GM19397 (cell line): Measurements from ENCODE around the gene TMPRSS12.
"Not testable (repeated sequence)": the region's sequence is repeated elsewhere in the genome, so short reads cannot be mapped to it uniquely, and the experiment has no call there.

Experiments
- ATAC-seq: cut with Tn5 transposase; IDR thresholded peaks from one replicate; pipeline ENCODE4 v1.9.1; 2021; ENCODE audit warnings: mild to moderate bottlenecking, moderate library complexity; ENCODE audit not compliant: unreplicated experiment

Gene TMPRSS12

GRCh38 chr12:50925342-50925651 lies 82.6 kb downstream of the TMPRSS12 start:
- ATAC-seq, result peak; percentile 29

DNA sequence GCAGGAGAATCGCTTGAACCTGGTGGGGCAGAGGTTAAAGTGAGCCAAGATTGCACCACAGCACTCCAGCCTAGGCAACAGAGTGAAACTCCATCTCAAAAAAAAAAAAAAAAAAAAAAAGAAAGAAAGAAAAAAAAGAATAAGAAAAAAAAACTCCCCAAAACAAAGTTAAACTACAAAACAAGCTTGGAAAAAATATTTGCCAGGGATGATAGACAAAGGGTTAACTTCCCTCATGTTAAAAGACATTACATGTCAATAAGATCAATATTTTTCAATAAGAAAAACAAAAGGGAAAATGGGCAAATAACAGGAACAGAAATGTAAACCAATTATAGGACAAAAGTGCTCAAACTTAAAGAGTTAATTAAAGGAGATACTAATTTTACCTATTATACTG lies 83.2 kb downstream of the TMPRSS12 start:
- ATAC-seq, result no peak

DNA sequence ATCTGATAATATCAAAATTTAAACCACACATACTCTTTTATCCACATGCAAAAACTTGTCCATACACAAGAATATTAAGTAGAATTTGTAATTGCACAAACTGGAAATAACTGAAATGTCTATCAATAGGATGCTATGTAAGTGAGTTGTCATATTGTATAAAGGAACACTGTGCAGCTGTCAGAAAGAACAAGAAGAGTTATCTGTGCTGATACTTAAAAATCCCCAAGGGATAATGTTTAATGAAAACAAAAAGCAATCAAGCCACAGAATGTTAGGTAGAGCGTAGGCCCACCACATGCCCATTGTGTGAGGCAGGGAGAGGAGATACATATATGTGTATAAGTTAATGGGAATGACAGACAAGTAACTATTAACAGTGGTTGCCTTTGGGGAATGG lies 83.7 kb downstream of the TMPRSS12 start:
- no peak for ATAC-seq

DNA sequence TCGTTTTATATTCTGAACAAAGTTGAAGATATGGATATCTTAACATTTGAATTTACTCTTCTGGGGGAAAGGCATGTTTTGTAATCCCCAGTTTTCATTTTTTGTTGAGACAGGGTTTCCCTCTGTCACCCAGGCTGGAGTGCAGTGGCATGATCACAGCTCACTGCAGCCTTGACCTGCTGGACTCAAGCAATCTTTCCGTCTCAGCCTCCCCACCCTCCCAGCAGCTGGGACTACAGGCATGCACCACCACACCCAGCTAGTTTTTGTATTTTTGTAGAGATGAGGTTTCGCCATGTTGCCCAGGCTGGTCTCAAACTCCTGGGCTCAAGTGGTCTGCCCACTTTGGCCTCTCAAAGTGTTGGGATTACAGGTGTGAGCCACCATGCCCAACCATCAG lies 84.2 kb downstream of the TMPRSS12 start:
- not testable (repeated sequence) for ATAC-seq

- no peak for ATAC-seq
These were observed 84.6 kb downstream of the TMPRSS12 start for GRCh38 chr12:50927356-50927755.

GRCh38 chr12:50927766-50928224 lies 85.1 kb downstream of the TMPRSS12 start:
- no peak for ATAC-seq

DNA sequence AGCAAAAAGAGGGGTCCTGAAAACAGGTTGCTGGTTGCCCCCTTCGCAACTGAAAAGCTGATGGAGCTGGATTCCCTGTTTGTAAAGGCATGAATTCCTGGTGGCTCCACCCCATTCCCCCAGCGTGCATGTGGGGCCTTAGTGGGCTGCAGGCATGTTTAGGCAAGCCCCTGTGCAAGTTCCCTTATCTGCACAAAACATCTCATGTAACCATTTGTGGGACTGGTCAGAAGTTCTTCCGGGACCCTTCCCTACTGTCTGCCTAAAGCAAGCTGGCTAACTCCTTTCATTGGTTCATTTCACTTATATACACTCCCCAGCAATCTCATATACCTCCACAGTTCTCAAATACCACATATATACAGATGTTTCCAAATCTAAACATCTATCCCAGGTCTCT lies 85.7 kb downstream of the TMPRSS12 start:
- ATAC-seq, result no peak

DNA sequence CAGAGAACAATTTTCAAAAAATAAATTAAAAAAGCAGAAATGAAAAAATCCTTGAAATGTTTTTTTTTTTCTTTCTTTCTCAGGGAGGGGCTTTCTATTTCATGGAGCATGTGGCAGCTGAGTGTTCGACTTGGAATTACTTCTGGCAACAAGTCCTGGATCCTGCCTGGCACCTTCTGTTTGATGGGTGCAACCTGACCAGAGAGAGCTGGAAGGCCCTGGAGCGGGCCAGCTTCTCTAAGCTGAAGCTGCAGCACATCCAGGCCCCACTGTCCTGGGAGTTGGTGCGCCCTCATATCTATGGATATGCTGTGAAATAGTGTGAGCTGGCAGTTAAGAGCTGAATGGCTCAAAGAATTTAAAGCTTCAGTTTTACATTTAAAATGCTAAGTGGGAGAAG lies 87.1 kb downstream of the TMPRSS12 start:
- no peak for ATAC-seq

GRCh38 chr12:50930477-50930876 lies 87.8 kb downstream of the TMPRSS12 start:
- not testable (repeated sequence) for ATAC-seq

- ATAC-seq, result no peak
These were observed 90.1 kb downstream of the TMPRSS12 start for GRCh38 chr12:50932787-50933280.

- ATAC-seq, result no peak
These were observed 90.9 kb downstream of the TMPRSS12 start for GRCh38 chr12:50933459-50934124.

- no peak for ATAC-seq
These were observed 91.7 kb downstream of the TMPRSS12 start for GRCh38 chr12:50934371-50934851.

DNA sequence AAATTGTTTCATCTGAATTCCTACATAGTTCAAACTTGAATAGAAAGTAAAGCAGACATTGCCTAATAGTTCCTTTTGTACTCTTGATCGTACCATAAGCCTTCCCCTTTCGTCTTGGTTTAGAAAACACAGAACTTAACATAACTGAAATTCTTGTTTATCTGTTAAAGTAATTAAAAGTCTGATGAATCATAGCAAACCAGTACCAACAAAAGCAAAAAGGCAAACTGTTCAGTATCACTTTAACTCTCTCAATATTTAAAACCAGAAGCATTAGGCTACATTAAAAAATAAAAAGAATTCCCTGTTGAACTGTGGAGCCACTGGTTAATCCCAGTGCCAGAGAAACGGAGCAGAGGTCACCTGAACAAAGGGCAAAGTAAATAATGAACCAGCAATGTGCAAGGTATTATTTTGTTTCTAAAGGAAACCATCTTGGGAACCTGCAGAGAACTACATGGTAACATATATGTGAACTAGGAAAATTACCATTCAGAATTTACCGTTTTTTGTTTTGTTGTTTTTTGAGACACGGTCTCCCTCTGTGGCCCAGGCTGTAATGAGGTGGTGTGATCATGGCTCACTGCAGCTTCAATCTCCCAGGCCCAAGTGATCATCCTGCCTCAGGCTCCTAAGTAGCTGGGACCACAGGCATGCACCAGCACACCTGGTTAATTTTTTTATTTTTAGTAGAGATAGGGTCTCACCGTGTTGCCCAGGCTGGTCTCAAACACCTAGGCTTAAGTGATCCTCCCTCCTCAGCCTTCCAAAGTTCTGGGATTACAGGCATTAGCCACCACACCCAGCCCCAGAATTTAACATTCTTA lies 92.5 kb downstream of the TMPRSS12 start:
- no peak for ATAC-seq

- no peak for ATAC-seq
These were observed 94.2 kb downstream of the TMPRSS12 start for GRCh38 chr12:50936821-50937530.
